Gastroesophageal sphincter (tissue), 4 donors: ENCODE data around the gene SDS. TPM values are rescaled to one million over a fixed set of nuclear protein-coding genes. Genes with fewer than 3 reads are reported as not detected.

Experiments
- ATAC-seq: fragments of 150-250 bp; one replicate; pipeline ENCODE4 v1.9.1; 2016; ENCODE audit warnings: mild to moderate bottlenecking, moderate library complexity
- H3K27ac ChIP-seq, 4 donors: fragments of 200-600 bp; sonication (generic) in 3 of 4; 1 replicate in 3 of 4; 2 replicates in 1 of 4; pipeline ENCODE4 v1.5.1; 2016 to 2019
- H3K27me3 ChIP-seq: fragments of 200-600 bp; sonication (generic); one replicate; pipeline ENCODE4 v1.5.1; 2019
- H3K36me3 ChIP-seq, 2 donors: fragments of 200-600 bp; sonication (generic); one replicate each; pipeline ENCODE4 v1.5.1; 2019; ENCODE audit warnings: control low read depth in 1 of 2
- H3K4me1 ChIP-seq, 3 donors: fragments of 200-600 bp; sonication (generic); 1 replicate in 2 of 3; 2 replicates in 1 of 3; pipeline ENCODE4 v1.5.1; 2016 to 2019; ENCODE audit warnings: control low read depth in 2 of 3
- H3K4me3 ChIP-seq, 2 donors: fragments of 200-600 bp; sonication (generic); one replicate each; pipeline ENCODE4 v1.5.1; 2019; ENCODE audit warnings: mild to moderate bottlenecking in 1 of 2, moderate library complexity in 1 of 2
- H3K9me3 ChIP-seq, 3 donors: fragments of 200-600 bp; sonication (generic); one replicate each; pipeline ENCODE4 v1.5.1; 2017 to 2019; ENCODE audit warnings: control low read depth in 2 of 3
- CTCF ChIP-seq, 4 experiments: fragments of 200-600 bp in 2 of 4; fragments of 450-650 bp in 2 of 4; sonication (generic) in 1 of 4; IDR thresholded peaks; one replicate each; pipeline ENCODE4 v1.5.1; 2017 to 2019; ENCODE audit warnings: antibody characterized with exemption in 4 of 4, mild to moderate bottlenecking in 2 of 4, moderate library complexity in 2 of 4
- EP300 ChIP-seq: sonication (generic); formaldehyde crosslinking; IDR thresholded peaks from one replicate; pipeline ENCODE4 v1.6.1; 2017; ENCODE audit warnings: antibody characterized with exemption, mild to moderate bottlenecking
- POLR2A ChIP-seq, 2 donors: fragments of 450-650 bp; IDR thresholded peaks; one replicate each; pipeline ENCODE4 v1.6.1; 2017; ENCODE audit warnings: antibody characterized with exemption in 2 of 2, mild to moderate bottlenecking in 2 of 2, moderate library complexity in 1 of 2
- POLR2AphosphoS5 ChIP-seq: sonication (generic); formaldehyde crosslinking; IDR thresholded peaks from one replicate; pipeline ENCODE4 v1.6.1; 2017; ENCODE audit warnings: antibody characterized with exemption
- WGBS, 2 donors: methylation state at CpG; one replicate each; pipeline ENCODE4 v1.1.5; 2018; ENCODE audit warnings: low coverage in 1 of 2; 5-methylcytosine and 5-hydroxymethylcytosine counted together
- total RNA-seq, 4 donors: library from RNA; depleted of rRNA; stranded (reverse); fragments of >200 nt; gene quantifications; one replicate each; pipeline ENCODE4 v1.1.0, GENCODE V29; 2016

The SDS gene
- total RNA-seq, 4 donors from 2014 or later: 0.39 to 5.5 TPM; not detected in 2

- Histone ChIP-seq H3K9me3 (peaks cover 0 to 10% (median 0%) of the 10 kb centered on the region in 3 donors), H3K27ac (no peak overlapping the region), H3K27me3 (peaks cover 66% of the 10 kb centered on the region), H3K4me3 (no peak overlapping the region), H3K36me3 (no peaks in the 10 kb centered on the region), H3K4me1 (no peaks in the 10 kb centered on the region)
- no peak for ATAC-seq
- TF ChIP-seq POLR2AphosphoS5: no peak
- TF ChIP-seq EP300: no peak
- TF ChIP-seq POLR2A (IDR thresholded peaks at IDR 0.05): no peak
- TF ChIP-seq CTCF (IDR thresholded peaks at IDR 0.05): no peak
- 19 to 46% methylated on average over 3 to 7 of the region's 7 CpGs for WGBS, 2 donors
Observed at GRCh38 chr12:113448873-113449272, 45.2 kb upstream of the SDS start.

GRCh38 chr12:113445544-113446171 lies 42.0 kb upstream of the SDS start:
- Histone ChIP-seq H3K27ac (no peak overlapping the region), H3K36me3 (no peaks in the 10 kb centered on the region), H3K27me3 (peaks cover 89% of the 10 kb centered on the region), H3K4me3 (no peak overlapping the region), H3K4me1 (no peaks in the 10 kb centered on the region), H3K9me3 (peaks cover 0 to 10% (median 0%) of the 10 kb centered on the region in 3 donors)
- 79 to 84% methylated on average over 3 to 5 of the region's 6 CpGs for WGBS, 2 donors
- no peak for ATAC-seq
- TF ChIP-seq POLR2AphosphoS5: no peak
- TF ChIP-seq CTCF (IDR thresholded peaks at IDR 0.05): no peak
- no peak for TF ChIP-seq POLR2A (IDR thresholded peaks at IDR 0.05)
- TF ChIP-seq EP300: no peak

- TF ChIP-seq POLR2A (IDR thresholded peaks at IDR 0.05) (no peak), POLR2AphosphoS5 (no peak), CTCF (IDR thresholded peaks at IDR 0.05) (no peak), EP300 (no peak)
- no peak overlapping the region for H3K27ac ChIP-seq
- H3K27me3 ChIP-seq: peaks cover 87% of the 10 kb centered on the region
Observed at GRCh38 chr12:113443030-113443539, 39.4 kb upstream of the SDS start.

GRCh38 chr12:113440947-113441782 lies 37.5 kb upstream of the SDS start:
- peaks cover 68% of the 10 kb centered on the region for H3K27me3 ChIP-seq

More at GRCh38 chr12:113443030-113443539, 39.4 kb upstream of the SDS start:
- ATAC-seq: no peak
- H3K4me3 ChIP-seq: no peak overlapping the region
- 83 to 84% methylated on average over 2 to 5 of the region's 6 CpGs for WGBS, 2 donors
- no peaks in the 10 kb centered on the region for H3K4me1 ChIP-seq
- H3K9me3 ChIP-seq: peaks cover 0 to 10% (median 0%) of the 10 kb centered on the region in 3 donors
- H3K36me3 ChIP-seq: no peaks in the 10 kb centered on the region

More at GRCh38 chr12:113440947-113441782, 37.5 kb upstream of the SDS start:
- Histone ChIP-seq H3K4me3 (no peak overlapping the region), H3K4me1 (no peaks in the 10 kb centered on the region), H3K9me3 (peaks cover 0 to 8% (median 0%) of the 10 kb centered on the region in 3 donors), H3K27ac (no peak overlapping the region), H3K36me3 (no peaks in the 10 kb centered on the region)
- WGBS, 2 donors: 45 to 50% methylated on average over 1 to 5 of the region's 14 CpGs
- TF ChIP-seq POLR2A (IDR thresholded peaks at IDR 0.05) (no peak), CTCF (IDR thresholded peaks at IDR 0.05) (no peak), EP300 (no peak), POLR2AphosphoS5 (no peak)
- ATAC-seq: no peak
